ENCODE measurements around the gene XRCC4. TPM values are rescaled to one million over a fixed set of nuclear protein-coding genes. Genes with fewer than 3 reads are reported as not detected.

Gene XRCC4
- total RNA-seq, 5 donors from 2014 or later (not counting 1 experiment from before 2014, with no cell fraction given), result 3.5 to 5.1 (median 4.2) TPM

DNA sequence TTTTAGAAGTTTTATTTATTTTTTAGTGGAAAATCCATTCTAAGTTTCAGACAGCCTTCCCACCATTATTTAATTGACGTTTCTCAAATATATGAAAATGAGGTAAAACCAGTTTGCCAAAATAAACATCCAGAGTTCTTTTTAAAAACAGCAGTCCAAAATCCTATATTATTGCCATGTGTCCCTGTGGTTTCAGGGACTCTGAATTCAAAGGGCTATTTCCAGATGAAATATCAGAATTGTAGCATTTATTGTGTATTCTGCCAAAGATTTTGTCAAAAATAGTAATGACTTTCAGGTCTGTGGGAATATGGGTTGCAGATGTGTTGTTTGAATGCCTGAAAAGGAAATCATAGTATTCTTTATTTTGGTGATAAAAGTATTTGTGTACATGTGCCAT lies 41.6 kb downstream of the XRCC4 start:
- Mint-ChIP-seq H3K9me3 (peaks cover 0 to 6% (median 5%) of the 10 kb centered on the region in 3 donors), H3K4me3 (no peak overlapping the region), H3K27ac (no peak overlapping the region), H3K36me3 (peaks cover 32% of the 10 kb centered on the region), H3K4me1 (no peaks in the 10 kb centered on the region), H3K27me3 (no peaks in the 10 kb centered on the region)
- ChIA-PET POLR2A (no interaction called here), CTCF (no interaction called here)
- no CpG with 5 or more reads among the region's 1 CpG for WGBS (ENCODE audit: insufficient coverage)
- Histone ChIP-seq H3K27ac (ENCODE audit: low read length) (no peak overlapping the region), H3K4me1 (ENCODE audit: control insufficient read depth in 1 of 2, extremely low read depth in 1 of 2, insufficient read depth in 2 of 2, low read length in 2 of 2) (no peaks in the 10 kb centered on the region), H3K27me3 (replicated peaks in 1 of 2; ENCODE audit: control insufficient read depth in 2 of 2, extremely low read depth in 1 of 2, insufficient read depth in 2 of 2, low read length in 1 of 2) (no peaks in the 10 kb centered on the region), H3K36me3 (ENCODE audit: control insufficient read depth in 2 of 2, extremely low read depth in 1 of 2, insufficient read depth in 1 of 2, low read length in 1 of 2) (peaks cover 0 to 5% of the 10 kb centered on the region in 2 donors), H3K4me3 (ENCODE audit: control insufficient read depth in 1 of 2, extremely low read depth in 1 of 2, low read length in 1 of 2) (no peak overlapping the region), H3K9me3 (peaks cover 2% of the 10 kb centered on the region)
- ATAC-seq (replicated peaks in 1 of 4) (no peak), DNase-seq (no peak)

DNA sequence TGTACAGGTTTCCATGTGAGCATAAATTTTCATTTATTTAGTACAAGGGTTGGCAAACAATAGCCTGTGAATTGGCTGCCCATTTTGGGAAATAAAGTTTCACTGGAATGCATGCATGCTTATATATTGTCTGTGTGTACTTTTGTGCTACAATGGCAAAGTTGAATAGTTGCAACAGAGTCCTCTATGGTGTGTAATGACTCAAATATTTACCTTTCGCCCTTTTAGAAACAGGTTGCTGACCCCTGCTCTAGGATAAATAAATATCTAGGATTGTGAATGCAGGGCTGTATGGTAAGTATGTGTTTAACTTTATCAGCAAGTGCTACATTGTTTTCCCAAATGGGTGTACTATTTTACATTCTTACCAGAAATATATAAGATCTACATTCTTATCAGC lies 47.2 kb downstream of the XRCC4 start:
- H3K4me3 Mint-ChIP-seq, result no peak overlapping the region
- Histone ChIP-seq H3K27me3 (replicated peaks in 1 of 2; ENCODE audit: control insufficient read depth in 2 of 2, extremely low read depth in 1 of 2, insufficient read depth in 2 of 2, low read length in 1 of 2) (no peaks in the 10 kb centered on the region), H3K4me1 (ENCODE audit: control insufficient read depth in 1 of 2, extremely low read depth in 1 of 2, insufficient read depth in 2 of 2, low read length in 2 of 2) (no peaks in the 10 kb centered on the region), H3K36me3 (ENCODE audit: control insufficient read depth in 2 of 2, extremely low read depth in 1 of 2, insufficient read depth in 1 of 2, low read length in 1 of 2) (no peaks in the 10 kb centered on the region), H3K27ac (ENCODE audit: low read length) (no peak overlapping the region), H3K9me3 (no peaks in the 10 kb centered on the region), H3K4me3 (ENCODE audit: control insufficient read depth in 1 of 2, extremely low read depth in 1 of 2, low read length in 1 of 2) (no peak overlapping the region)
- no peak overlapping the region for H3K27ac Mint-ChIP-seq
- H3K27me3 Mint-ChIP-seq, result no peaks in the 10 kb centered on the region
- DNase-seq, result no peak
- no CpG with 5 or more reads among the region's 1 CpG for WGBS (ENCODE audit: insufficient coverage)
- H3K36me3 Mint-ChIP-seq, result peaks cover 34% of the 10 kb centered on the region
- H3K4me1 Mint-ChIP-seq, result no peaks in the 10 kb centered on the region
- no peak for ATAC-seq (replicated peaks in 1 of 4)
- peaks cover 5 to 12% (median 8%) of the 10 kb centered on the region in 3 donors for H3K9me3 Mint-ChIP-seq
- ChIA-PET POLR2A (no interaction called here), CTCF (no interaction called here)

DNA sequence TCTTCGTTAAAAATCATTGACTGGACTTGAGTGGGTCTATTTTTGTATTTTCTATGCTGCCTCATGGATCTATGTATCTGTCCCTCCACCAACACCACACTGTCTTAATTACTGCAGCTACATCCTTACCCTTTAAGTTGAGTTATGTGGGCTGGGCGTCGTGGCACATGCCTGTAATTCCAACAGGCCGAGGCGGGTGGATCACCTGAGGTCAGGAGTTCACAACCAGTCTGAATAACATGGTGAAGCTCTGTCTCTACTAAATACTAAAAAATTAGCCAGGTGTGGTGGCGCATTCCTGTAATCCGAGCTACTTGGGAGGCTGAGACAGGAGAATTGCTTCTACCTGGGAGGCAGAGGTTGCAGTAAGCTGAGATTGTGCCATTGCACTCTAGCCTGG lies 48.2 kb downstream of the XRCC4 start:
- Mint-ChIP-seq H3K4me3 (no peak overlapping the region), H3K4me1 (no peaks in the 10 kb centered on the region), H3K9me3 (peaks cover 10 to 12% (median 11%) of the 10 kb centered on the region in 3 donors), H3K27ac (no peak overlapping the region), H3K36me3 (peaks cover 39% of the 10 kb centered on the region), H3K27me3 (no peaks in the 10 kb centered on the region)
- Histone ChIP-seq H3K4me3 (ENCODE audit: control insufficient read depth in 1 of 2, extremely low read depth in 1 of 2, low read length in 1 of 2) (no peak overlapping the region), H3K4me1 (ENCODE audit: control insufficient read depth in 1 of 2, extremely low read depth in 1 of 2, insufficient read depth in 2 of 2, low read length in 2 of 2) (no peaks in the 10 kb centered on the region), H3K9me3 (no peaks in the 10 kb centered on the region), H3K36me3 (ENCODE audit: control insufficient read depth in 2 of 2, extremely low read depth in 1 of 2, insufficient read depth in 1 of 2, low read length in 1 of 2) (no peaks in the 10 kb centered on the region), H3K27ac (ENCODE audit: low read length) (no peak overlapping the region), H3K27me3 (replicated peaks in 1 of 2; ENCODE audit: control insufficient read depth in 2 of 2, extremely low read depth in 1 of 2, insufficient read depth in 2 of 2, low read length in 1 of 2) (no peaks in the 10 kb centered on the region)
- no peak for DNase-seq
- CTCF ChIA-PET, result interaction anchor here in 1 of 2 donors (0.7 kb wide), 1 partner anchor 9 kb away, joined by 4 read pairs; no protein-coding TSS in a partner anchor
- WGBS (ENCODE audit: insufficient coverage), result no CpG with 5 or more reads among the region's 7 CpGs
- ATAC-seq (replicated peaks in 1 of 4), result no peak
- POLR2A ChIA-PET, result no interaction called here

- ATAC-seq (replicated peaks in 1 of 4), result no peak
- CTCF ChIA-PET, result interaction anchor here in 1 of 2 donors (1.0 kb wide), 1 partner anchor 91 kb away, joined by 7 read pairs; no protein-coding TSS in a partner anchor
Measured at GRCh38 chr5:83126501-83126900, 49.2 kb downstream of the XRCC4 start.

DNA sequence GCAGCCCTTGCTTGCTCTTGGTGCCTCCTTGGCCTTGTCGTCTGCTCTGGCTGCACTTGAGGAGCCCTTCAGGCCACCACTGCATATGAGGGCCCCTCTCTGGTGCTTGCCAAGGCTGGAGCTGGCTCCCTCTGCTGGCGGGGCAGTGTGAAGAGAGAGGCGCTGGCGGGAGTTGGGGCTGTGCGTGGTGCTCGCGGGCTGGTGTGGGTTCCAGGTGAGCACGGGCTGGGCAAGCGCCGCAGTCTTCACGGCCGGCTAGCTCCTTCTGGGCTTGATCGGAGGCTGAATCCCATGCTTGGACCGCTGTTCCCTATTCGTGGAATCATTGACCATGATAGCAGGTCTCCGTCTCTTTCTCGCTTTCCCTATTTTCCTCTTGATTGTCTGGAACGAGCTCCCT lies 56.5 kb downstream of the XRCC4 start:
- Histone ChIP-seq H3K27ac (ENCODE audit: low read length) (no peak overlapping the region), H3K27me3 (replicated peaks in 1 of 2; ENCODE audit: control insufficient read depth in 2 of 2, extremely low read depth in 1 of 2, insufficient read depth in 2 of 2, low read length in 1 of 2) (peaks cover 0 to 4% of the 10 kb centered on the region in 2 experiments), H3K4me3 (ENCODE audit: control insufficient read depth in 1 of 2, extremely low read depth in 1 of 2, low read length in 1 of 2) (no peak overlapping the region), H3K36me3 (ENCODE audit: control insufficient read depth in 2 of 2, extremely low read depth in 1 of 2, insufficient read depth in 1 of 2, low read length in 1 of 2) (peaks cover 0 to 4% of the 10 kb centered on the region in 2 donors), H3K9me3 (no peaks in the 10 kb centered on the region), H3K4me1 (ENCODE audit: control insufficient read depth in 1 of 2, extremely low read depth in 1 of 2, insufficient read depth in 2 of 2, low read length in 2 of 2) (no peaks in the 10 kb centered on the region)
- Mint-ChIP-seq H3K27me3 (no peaks in the 10 kb centered on the region), H3K9me3 (peaks cover 13 to 16% (median 13%) of the 10 kb centered on the region in 3 donors), H3K27ac (no peak overlapping the region), H3K4me1 (no peaks in the 10 kb centered on the region), H3K4me3 (no peak overlapping the region), H3K36me3 (peaks cover 50% of the 10 kb centered on the region)
- no peak for ATAC-seq (replicated peaks in 1 of 4)
- no peak for DNase-seq
- ChIA-PET POLR2A (no interaction called here), CTCF (no interaction called here)
- over 99% methylated on average over 18 of the region's 18 CpGs for WGBS (ENCODE audit: insufficient coverage)

More at GRCh38 chr5:83126501-83126900, 49.2 kb downstream of the XRCC4 start:
- no peaks in the 10 kb centered on the region for H3K27me3 ChIP-seq (replicated peaks in 1 of 2; ENCODE audit: control insufficient read depth in 2 of 2, extremely low read depth in 1 of 2, insufficient read depth in 2 of 2, low read length in 1 of 2)
- no peak overlapping the region for H3K27ac ChIP-seq (ENCODE audit: low read length)
- no peaks in the 10 kb centered on the region for H3K36me3 ChIP-seq (ENCODE audit: control insufficient read depth in 2 of 2, extremely low read depth in 1 of 2, insufficient read depth in 1 of 2, low read length in 1 of 2)
- no peaks in the 10 kb centered on the region for H3K4me1 ChIP-seq (ENCODE audit: control insufficient read depth in 1 of 2, extremely low read depth in 1 of 2, insufficient read depth in 2 of 2, low read length in 2 of 2)
- no peaks in the 10 kb centered on the region for H3K4me1 Mint-ChIP-seq
- H3K9me3 ChIP-seq, result no peaks in the 10 kb centered on the region
- no peak for DNase-seq
- H3K4me3 Mint-ChIP-seq, result no peak overlapping the region
- POLR2A ChIA-PET, result no interaction called here
- H3K27me3 Mint-ChIP-seq, result no peaks in the 10 kb centered on the region
- peaks cover 13 to 17% (median 15%) of the 10 kb centered on the region in 3 donors for H3K9me3 Mint-ChIP-seq
- no peak overlapping the region for H3K4me3 ChIP-seq (ENCODE audit: control insufficient read depth in 1 of 2, extremely low read depth in 1 of 2, low read length in 1 of 2)
- WGBS (ENCODE audit: insufficient coverage), result no CpG with 5 or more reads among the region's 2 CpGs
- H3K36me3 Mint-ChIP-seq, result peaks cover 41% of the 10 kb centered on the region
- no peak overlapping the region for H3K27ac Mint-ChIP-seq

DNA sequence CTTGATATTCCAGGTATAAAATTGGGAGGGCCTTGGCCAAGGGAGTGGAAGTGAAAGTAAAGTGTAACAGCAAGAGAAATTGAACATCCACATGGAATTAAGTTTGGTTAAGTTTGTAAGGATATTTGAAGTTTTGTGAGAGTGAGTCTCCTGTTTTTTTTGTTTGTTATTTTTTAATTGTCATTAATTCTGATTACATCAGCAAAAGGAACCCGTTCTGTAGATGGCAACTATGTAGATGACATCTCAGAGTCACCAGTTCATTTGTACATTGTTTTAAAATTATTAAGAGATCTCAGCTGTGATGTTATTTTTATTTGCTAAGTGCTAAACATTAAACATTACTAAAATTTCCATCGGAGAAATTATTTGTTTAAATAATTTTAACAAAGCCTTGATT lies 65.2 kb downstream of the XRCC4 start:
- no peaks in the 10 kb centered on the region for H3K4me1 ChIP-seq (ENCODE audit: control insufficient read depth in 1 of 2, extremely low read depth in 1 of 2, insufficient read depth in 2 of 2, low read length in 2 of 2)
- Mint-ChIP-seq H3K4me3 (no peak overlapping the region), H3K4me1 (no peaks in the 10 kb centered on the region), H3K27ac (no peak overlapping the region), H3K9me3 (no peaks in the 10 kb centered on the region), H3K36me3 (peaks cover 25% of the 10 kb centered on the region), H3K27me3 (no peaks in the 10 kb centered on the region)
- H3K4me3 ChIP-seq (ENCODE audit: control insufficient read depth in 1 of 2, extremely low read depth in 1 of 2, low read length in 1 of 2), result no peak overlapping the region
- POLR2A ChIA-PET, result no interaction called here
- WGBS (ENCODE audit: insufficient coverage), result no CpG with 5 or more reads among the region's 2 CpGs
- H3K9me3 ChIP-seq, result no peaks in the 10 kb centered on the region
- DNase-seq (no peak), ATAC-seq (replicated peaks in 1 of 4) (no peak)
- no peaks in the 10 kb centered on the region for H3K27me3 ChIP-seq (replicated peaks in 1 of 2; ENCODE audit: control insufficient read depth in 2 of 2, extremely low read depth in 1 of 2, insufficient read depth in 2 of 2, low read length in 1 of 2)
- H3K27ac ChIP-seq (ENCODE audit: low read length), result no peak overlapping the region
- CTCF ChIA-PET, result no interaction called here
- H3K36me3 ChIP-seq (ENCODE audit: control insufficient read depth in 2 of 2, extremely low read depth in 1 of 2, insufficient read depth in 1 of 2, low read length in 1 of 2), result no peaks in the 10 kb centered on the region

GRCh38 chr5:83145241-83145640 lies 67.9 kb downstream of the XRCC4 start:
- Mint-ChIP-seq H3K27ac (no peak overlapping the region), H3K4me3 (no peak overlapping the region), H3K4me1 (no peaks in the 10 kb centered on the region), H3K9me3 (no peaks in the 10 kb centered on the region), H3K27me3 (no peaks in the 10 kb centered on the region), H3K36me3 (peaks cover 20% of the 10 kb centered on the region)
- DNase-seq (no peak), ATAC-seq (replicated peaks in 1 of 4) (no peak)
- Histone ChIP-seq H3K27ac (ENCODE audit: low read length) (no peak overlapping the region), H3K27me3 (replicated peaks in 1 of 2; ENCODE audit: control insufficient read depth in 2 of 2, extremely low read depth in 1 of 2, insufficient read depth in 2 of 2, low read length in 1 of 2) (no peaks in the 10 kb centered on the region), H3K4me1 (ENCODE audit: control insufficient read depth in 1 of 2, extremely low read depth in 1 of 2, insufficient read depth in 2 of 2, low read length in 2 of 2) (no peaks in the 10 kb centered on the region), H3K36me3 (ENCODE audit: control insufficient read depth in 2 of 2, extremely low read depth in 1 of 2, insufficient read depth in 1 of 2, low read length in 1 of 2) (no peaks in the 10 kb centered on the region), H3K9me3 (no peaks in the 10 kb centered on the region), H3K4me3 (ENCODE audit: control insufficient read depth in 1 of 2, extremely low read depth in 1 of 2, low read length in 1 of 2) (no peak overlapping the region)
- ChIA-PET POLR2A (interaction anchor here in 1 of 2 donors (0.7 kb wide), 1 partner anchor 1070 kb away, joined by 5 read pairs; no protein-coding TSS in a partner anchor), CTCF (no interaction called here)

Data from T-cell (primary cell).